ENCODE results near the gene GPALPP1.
"Not testable (repeated sequence)": the region's sequence is repeated elsewhere in the genome, so short reads cannot be mapped to it uniquely, and the experiment has no call there.

Gene GPALPP1

GRCh38 chr13:45063889-45064288 is 74.6 kb downstream of the GPALPP1 start:
- DNase-seq (ENCODE audit: low spot score) = not testable (repeated sequence)

GRCh38 chr13:45064889-45065288 is 75.6 kb downstream of the GPALPP1 start:
- no peak for DNase-seq (ENCODE audit: low spot score)

- no peak for DNase-seq (ENCODE audit: low spot score)
These were observed 79.0 kb downstream of the GPALPP1 start for GRCh38 chr13:45068036-45069001.

DNA sequence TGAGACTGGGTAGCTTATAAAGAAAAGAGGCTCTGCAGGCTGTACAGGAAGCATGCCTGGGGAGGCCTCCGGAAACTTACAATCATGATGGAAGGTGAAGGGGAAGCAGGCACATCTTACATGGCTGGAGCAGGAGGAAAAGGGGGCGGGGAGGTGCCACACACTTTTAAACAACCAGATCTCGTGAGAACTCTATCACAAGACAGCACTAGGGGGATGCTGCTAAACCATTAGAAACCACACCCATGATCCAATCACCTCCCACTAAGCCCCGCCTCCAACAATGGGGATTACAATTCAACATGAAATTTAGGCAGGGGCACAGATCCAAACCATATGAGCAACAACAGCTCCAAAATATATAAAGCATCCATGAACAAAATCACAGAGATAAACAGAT is 84.5 kb downstream of the GPALPP1 start:
- no peak for DNase-seq (ENCODE audit: low spot score)

- DNase-seq (ENCODE audit: low spot score) = no peak
These were observed 85.4 kb downstream of the GPALPP1 start for GRCh38 chr13:45074721-45075120.

GRCh38 chr13:45078003-45078402 is 88.7 kb downstream of the GPALPP1 start:
- DNase-seq (ENCODE audit: low spot score) = no peak

All from kidney tubule cell (primary cell).